Measurements from ENCODE around the gene CNTN6.

- TF ChIP-seq CTCF (IDR thresholded peaks at IDR 0.05), result no peak
- no peak for TF ChIP-seq POLR2A (IDR thresholded peaks at IDR 0.05)
Measured at GRCh38 chr3:1350885-1351284, 258.1 kb downstream of the CNTN6 start.

All from body of pancreas (tissue), 4 donors.